Upper lobe of right lung (tissue), 1 donor: ENCODE data around the gene SEC16A. TPM values are rescaled to one million over a fixed set of nuclear protein-coding genes. Genes with fewer than 3 reads are reported as not detected.

Experiments used
- ATAC-seq: fragments of 200-7000 bp; cut with Tn5 transposase; one replicate; pipeline ENCODE4 v1.9.1; 2020; ENCODE audit warnings: mild to moderate bottlenecking, moderate library complexity
- DNase-seq: peaks from one replicate; pipeline ENCODE4 v3.0.0-alpha.2; 2020
- H3K27ac ChIP-seq: fragments of 200-600 bp; one replicate; pipeline ENCODE4 v1.8.0; 2022
- H3K27me3 ChIP-seq: fragments of 200-600 bp; one replicate; pipeline ENCODE4 v1.8.0; 2022; ENCODE audit warnings: mild to moderate bottlenecking
- H3K36me3 ChIP-seq: fragments of 200-600 bp; one replicate; pipeline ENCODE4 v1.8.0; 2022
- H3K4me1 ChIP-seq: fragments of 200-600 bp; one replicate; pipeline ENCODE4 v1.8.0; 2022
- H3K4me3 ChIP-seq: fragments of 200-600 bp; one replicate; pipeline ENCODE4 v1.8.0; 2022; ENCODE audit warnings: mild to moderate bottlenecking
- H3K9me3 ChIP-seq: fragments of 200-600 bp; one replicate; pipeline ENCODE4 v1.8.0; 2022
- intact Hi-C: fragments of 100-400 bp; cut with DNase I; formaldehyde crosslinking; loops from one replicate; pipeline ENCODE4 v1.11.0; 2022
- long read RNA-seq: library from polyadenylated mRNA; unstranded; transcript quantifications from one replicate; pipeline ENCODE4 v2.0.0, GENCODE V29; 2021
- total RNA-seq: library from RNA; stranded (reverse); fragmentation: NEBNext Ultra II Directional; extraction: Animal tissue kit (Norgen Biotek cat#: 25700); gene quantifications from one replicate; pipeline ENCODE4 v1.2.1, GENCODE V29; 2021
- TF ChIP-seq, protein P1 (sequence below): fragments of 200-600 bp; IDR thresholded peaks from one replicate; pipeline ENCODE4 v1.8.0; 2022; ENCODE audit warnings: antibody characterized with exemption
- donor health status: DM: no; HTN: yes; CAD: no; lungs with severe emphysema.

Gene SEC16A, protein sequence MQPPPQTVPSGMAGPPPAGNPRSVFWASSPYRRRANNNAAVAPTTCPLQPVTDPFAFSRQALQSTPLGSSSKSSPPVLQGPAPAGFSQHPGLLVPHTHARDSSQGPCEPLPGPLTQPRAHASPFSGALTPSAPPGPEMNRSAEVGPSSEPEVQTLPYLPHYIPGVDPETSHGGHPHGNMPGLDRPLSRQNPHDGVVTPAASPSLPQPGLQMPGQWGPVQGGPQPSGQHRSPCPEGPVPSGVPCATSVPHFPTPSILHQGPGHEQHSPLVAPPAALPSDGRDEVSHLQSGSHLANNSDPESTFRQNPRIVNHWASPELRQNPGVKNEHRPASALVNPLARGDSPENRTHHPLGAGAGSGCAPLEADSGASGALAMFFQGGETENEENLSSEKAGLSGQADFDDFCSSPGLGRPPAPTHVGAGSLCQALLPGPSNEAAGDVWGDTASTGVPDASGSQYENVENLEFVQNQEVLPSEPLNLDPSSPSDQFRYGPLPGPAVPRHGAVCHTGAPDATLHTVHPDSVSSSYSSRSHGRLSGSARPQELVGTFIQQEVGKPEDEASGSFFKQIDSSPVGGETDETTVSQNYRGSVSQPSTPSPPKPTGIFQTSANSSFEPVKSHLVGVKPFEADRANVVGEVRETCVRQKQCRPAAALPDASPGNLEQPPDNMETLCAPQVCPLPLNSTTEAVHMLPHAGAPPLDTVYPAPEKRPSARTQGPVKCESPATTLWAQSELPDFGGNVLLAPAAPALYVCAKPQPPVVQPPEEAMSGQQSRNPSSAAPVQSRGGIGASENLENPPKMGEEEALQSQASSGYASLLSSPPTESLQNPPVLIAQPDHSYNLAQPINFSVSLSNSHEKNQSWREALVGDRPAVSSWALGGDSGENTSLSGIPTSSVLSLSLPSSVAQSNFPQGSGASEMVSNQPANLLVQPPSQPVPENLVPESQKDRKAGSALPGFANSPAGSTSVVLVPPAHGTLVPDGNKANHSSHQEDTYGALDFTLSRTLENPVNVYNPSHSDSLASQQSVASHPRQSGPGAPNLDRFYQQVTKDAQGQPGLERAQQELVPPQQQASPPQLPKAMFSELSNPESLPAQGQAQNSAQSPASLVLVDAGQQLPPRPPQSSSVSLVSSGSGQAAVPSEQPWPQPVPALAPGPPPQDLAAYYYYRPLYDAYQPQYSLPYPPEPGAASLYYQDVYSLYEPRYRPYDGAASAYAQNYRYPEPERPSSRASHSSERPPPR (N-terminal part only)
- total RNA-seq = 63.7 TPM
- long read RNA-seq, full-length matches to known transcripts = 5 of 70 reads
- long read RNA-seq, partial matches to known transcripts = 52 of 70 reads
- long read RNA-seq, other reads (novel, unspliced or antisense) = 13 of 70 reads

DNA sequence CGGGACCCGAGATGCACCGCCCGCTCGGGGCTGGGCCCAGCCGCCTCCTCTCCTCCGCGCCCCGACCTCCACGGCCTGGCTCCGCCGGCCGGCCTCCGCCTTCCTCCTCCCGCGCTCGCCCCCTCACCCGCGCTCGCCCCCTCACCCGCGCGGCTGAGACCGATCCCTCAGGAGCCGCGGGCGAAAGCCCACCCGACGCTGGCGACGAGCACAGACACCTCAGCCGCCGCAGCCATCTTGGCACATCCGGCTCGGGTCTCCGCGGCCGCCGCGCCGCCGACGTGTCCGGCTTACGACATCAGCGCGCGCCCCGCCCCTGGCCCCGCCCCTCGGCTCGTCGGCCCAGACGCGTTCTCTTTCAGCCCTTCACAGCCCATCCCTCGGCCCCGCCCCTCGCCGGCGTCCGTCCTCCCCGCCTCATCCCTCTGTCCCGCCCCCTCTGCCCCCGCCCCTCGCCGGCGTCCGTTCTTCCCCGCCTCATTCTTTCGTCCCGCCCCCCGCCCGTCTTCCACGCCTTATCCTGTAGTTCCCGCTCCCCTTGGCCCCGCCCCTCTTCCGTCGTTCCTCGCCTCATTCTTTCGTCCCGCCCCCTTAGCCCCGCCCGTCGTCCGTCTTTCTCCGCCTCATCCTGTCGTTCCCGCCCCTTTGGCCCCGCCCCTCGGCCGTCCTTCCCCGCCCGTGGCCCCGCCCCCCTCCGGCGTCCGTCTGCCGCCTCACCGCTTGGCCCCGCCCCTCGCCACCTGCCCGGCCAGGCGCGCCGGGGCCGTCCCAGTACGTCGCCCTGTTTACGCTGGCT, at the start of gene SEC16A:
Gene SEC16A, minus strand, starts transcription at position 248 of the 796 bp plus-strand sequence. CDS start 5,425 bp downstream, outside the sequence.
- peaks cover 23% of the 10 kb centered on the region for H3K4me1 ChIP-seq
- peak within 1 kb of the TSS; percentile 86 for H3K4me3 ChIP-seq
- peaks cover 20% of the 10 kb centered on the region for H3K36me3 ChIP-seq
- H3K27me3 ChIP-seq = no peaks in the 10 kb centered on the region
- H3K27ac ChIP-seq = peak within 1 kb of the TSS; percentile 96
- peak; percentile 87 for ATAC-seq
- intact Hi-C loops = no loop called here
- TF ChIP-seq, protein P1, sequence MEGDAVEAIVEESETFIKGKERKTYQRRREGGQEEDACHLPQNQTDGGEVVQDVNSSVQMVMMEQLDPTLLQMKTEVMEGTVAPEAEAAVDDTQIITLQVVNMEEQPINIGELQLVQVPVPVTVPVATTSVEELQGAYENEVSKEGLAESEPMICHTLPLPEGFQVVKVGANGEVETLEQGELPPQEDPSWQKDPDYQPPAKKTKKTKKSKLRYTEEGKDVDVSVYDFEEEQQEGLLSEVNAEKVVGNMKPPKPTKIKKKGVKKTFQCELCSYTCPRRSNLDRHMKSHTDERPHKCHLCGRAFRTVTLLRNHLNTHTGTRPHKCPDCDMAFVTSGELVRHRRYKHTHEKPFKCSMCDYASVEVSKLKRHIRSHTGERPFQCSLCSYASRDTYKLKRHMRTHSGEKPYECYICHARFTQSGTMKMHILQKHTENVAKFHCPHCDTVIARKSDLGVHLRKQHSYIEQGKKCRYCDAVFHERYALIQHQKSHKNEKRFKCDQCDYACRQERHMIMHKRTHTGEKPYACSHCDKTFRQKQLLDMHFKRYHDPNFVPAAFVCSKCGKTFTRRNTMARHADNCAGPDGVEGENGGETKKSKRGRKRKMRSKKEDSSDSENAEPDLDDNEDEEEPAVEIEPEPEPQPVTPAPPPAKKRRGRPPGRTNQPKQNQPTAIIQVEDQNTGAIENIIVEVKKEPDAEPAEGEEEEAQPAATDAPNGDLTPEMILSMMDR = no peak
- DNase-seq = peak; percentile 100
- no peaks in the 10 kb centered on the region for H3K9me3 ChIP-seq

DNA sequence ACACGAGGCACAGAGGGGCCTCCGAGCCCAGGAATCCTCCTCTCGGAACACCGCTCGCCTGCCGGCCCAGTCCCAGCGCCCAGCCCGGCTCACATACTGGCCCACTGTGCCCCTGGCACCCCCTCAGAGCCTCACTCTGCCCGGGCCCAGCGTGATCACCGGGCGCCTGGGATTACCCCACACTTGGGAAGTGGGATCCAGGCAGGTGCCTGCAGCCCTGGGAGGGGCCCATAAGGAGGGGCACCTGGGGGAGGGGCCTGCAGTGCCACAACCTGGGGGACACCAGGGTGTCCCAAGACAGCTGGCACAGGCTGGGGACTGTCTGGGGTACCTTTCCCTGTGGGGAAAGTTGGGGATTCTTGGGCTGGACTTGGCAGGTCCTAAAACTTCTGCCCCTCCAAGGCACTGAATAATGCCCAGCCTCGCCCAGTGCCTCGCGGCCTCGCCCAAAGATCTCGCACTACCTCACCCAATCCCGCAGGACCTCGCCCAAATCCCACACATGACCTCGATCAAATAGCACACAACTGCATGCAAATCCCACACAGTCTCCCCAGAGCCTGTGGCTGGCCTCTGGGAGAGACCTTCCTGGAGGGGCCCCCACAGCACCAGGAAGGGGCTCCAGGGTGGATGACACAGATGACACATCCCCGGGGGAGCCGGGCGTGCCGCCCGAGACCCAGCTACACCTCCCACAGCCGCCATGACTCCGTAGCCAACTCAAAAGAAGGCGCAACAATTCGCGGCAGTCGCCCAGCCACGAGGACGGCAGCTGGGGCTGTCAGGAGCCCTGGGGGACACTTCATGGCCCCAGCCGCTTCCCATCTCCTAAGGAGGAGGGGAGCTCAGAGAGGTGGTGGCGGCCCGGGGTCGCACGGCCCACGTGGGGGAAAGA, 49.3 kb upstream of the SEC16A start:
- no peaks in the 10 kb centered on the region for H3K9me3 ChIP-seq
- H3K27ac ChIP-seq = peak overlapping the region; percentile 66
- no peak for DNase-seq
- intact Hi-C loops = no loop called here
- TF ChIP-seq, protein P1 = no peak
- no peaks in the 10 kb centered on the region for H3K27me3 ChIP-seq
- peak; percentile 3 for ATAC-seq
- H3K4me3 ChIP-seq = no peak overlapping the region
- peaks cover 83% of the 10 kb centered on the region for H3K4me1 ChIP-seq
- H3K36me3 ChIP-seq = peaks cover 13% of the 10 kb centered on the region

DNA sequence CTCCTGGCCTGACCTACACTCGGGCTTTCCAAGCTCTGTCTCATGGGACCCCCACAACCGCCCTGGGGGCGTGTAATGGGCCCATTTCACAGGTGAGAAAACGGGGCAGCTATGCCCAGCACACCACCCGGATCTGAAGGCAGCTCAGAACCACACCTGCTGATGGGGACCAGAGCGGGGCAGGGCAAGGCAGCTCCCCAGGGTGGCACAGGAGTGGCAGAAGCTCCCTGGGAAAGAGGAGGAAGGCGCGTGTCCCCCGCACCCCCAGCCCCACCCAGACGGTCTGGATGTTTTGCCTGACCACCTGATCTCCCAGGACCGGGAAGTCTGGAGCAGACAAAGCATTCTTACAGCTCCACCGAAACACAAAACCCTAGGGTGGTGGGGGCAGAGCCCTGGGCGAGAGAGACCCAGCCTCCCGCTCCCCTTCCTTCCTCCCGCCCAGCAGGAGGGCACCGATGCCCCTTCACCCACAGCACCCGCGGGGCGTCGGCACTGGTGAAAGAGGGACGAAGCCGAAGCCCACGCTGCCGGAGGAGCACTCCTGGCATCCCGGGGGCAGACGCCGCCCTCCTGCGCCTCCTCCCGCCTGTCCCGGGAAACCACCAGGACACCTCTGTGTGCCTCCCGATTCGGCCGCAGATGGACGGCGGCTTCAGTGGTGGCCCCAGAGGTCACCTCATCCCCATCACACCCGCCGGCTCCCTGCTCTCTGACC, 48.5 kb upstream of the SEC16A start:
- Histone ChIP-seq H3K36me3 (peaks cover 6% of the 10 kb centered on the region), H3K9me3 (no peaks in the 10 kb centered on the region), H3K27ac (peak overlapping the region; percentile 66), H3K4me3 (no peak overlapping the region), H3K27me3 (no peaks in the 10 kb centered on the region), H3K4me1 (peaks cover 83% of the 10 kb centered on the region)
- ATAC-seq (no peak), DNase-seq (no peak)
- intact Hi-C loops = no loop called here
- TF ChIP-seq, protein P1 = no peak

DNA sequence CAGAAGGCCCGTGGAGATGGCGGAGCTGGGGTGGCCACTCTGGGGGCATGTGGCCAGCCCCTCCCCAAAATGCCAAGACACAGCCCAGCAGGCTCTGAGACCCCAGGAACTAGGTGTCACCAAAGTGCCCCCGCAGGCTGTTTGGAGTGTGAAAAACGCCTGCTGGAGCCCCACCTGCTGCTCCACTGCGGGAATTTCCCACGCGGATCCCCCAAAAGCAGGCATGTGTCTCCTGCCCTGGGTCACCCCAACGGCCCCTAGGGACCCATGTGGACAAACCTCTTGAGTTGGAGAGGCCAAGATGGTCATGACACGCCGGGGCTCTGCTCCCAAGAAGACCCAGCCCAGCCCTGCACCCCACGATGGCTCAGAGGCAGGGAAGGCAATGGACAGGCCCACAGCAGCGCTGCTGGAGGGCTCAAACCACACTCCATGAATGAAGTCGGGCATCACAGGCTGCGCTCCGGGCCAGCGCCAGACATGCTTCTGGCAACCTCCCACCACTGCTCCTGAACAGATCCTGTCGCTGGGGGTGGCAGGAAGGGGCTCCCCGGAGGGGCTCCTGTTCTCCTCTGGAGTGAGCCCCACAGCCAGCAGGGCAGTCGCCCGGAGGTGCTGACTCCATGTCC, 47.7 kb upstream of the SEC16A start:
- H3K36me3 ChIP-seq = peaks cover 6% of the 10 kb centered on the region
- no peaks in the 10 kb centered on the region for H3K9me3 ChIP-seq
- intact Hi-C loops = no loop called here
- ATAC-seq (no peak), DNase-seq (no peak)
- no peak overlapping the region for H3K4me3 ChIP-seq
- peaks cover 85% of the 10 kb centered on the region for H3K4me1 ChIP-seq
- H3K27ac ChIP-seq = peak overlapping the region; percentile 66
- no peaks in the 10 kb centered on the region for H3K27me3 ChIP-seq
- TF ChIP-seq, protein P1 = no peak
